ENCODE measurements around the gene FRY.

GRCh38 chr13:32176696-32177095 lies 145.1 kb downstream of the FRY start:
- TF ChIP-seq CTCF (IDR thresholded peaks at IDR 0.05) (no peak), POLR2A (IDR thresholded peaks at IDR 0.05) (no peak)
